ENCODE measurements around the gene CERS3. TPM values are rescaled to one million over a fixed set of nuclear protein-coding genes. Genes with fewer than 3 reads are reported as not detected.

CERS3 gene
- total RNA-seq, 4 donors from 2014 or later = 0.11 TPM; not detected in 3

DNA sequence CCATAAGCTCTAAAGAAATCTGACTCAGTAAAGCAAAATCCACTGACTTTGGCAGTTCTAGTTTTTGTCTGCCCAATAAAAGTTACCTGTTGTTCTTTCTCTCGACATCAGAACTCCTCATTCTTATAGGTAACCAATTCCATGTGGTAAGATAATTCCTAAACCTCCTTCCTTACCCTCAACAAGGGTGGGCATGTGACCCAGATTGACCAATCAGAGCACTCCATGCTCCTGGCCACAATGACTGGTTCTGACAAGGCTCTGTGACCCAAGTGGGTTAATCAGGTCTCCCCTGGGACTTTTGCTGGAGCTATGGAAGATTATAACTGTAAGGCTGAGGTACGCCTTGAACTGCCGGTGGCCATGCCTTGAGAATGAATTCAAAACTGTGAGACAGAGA is 41.5 kb upstream of the CERS3 start:
- TF ChIP-seq, protein P1, sequence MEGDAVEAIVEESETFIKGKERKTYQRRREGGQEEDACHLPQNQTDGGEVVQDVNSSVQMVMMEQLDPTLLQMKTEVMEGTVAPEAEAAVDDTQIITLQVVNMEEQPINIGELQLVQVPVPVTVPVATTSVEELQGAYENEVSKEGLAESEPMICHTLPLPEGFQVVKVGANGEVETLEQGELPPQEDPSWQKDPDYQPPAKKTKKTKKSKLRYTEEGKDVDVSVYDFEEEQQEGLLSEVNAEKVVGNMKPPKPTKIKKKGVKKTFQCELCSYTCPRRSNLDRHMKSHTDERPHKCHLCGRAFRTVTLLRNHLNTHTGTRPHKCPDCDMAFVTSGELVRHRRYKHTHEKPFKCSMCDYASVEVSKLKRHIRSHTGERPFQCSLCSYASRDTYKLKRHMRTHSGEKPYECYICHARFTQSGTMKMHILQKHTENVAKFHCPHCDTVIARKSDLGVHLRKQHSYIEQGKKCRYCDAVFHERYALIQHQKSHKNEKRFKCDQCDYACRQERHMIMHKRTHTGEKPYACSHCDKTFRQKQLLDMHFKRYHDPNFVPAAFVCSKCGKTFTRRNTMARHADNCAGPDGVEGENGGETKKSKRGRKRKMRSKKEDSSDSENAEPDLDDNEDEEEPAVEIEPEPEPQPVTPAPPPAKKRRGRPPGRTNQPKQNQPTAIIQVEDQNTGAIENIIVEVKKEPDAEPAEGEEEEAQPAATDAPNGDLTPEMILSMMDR (IDR thresholded peaks at IDR 0.05) = no peak
- TF ChIP-seq POLR2AphosphoS5 (IDR thresholded peaks at IDR 0.05) (no peak), EP300 (IDR thresholded peaks at IDR 0.05) (no peak), POLR2A (IDR thresholded peaks at IDR 0.05; ENCODE audit: low read depth) (no peak)
- intact Hi-C loops (cut with DNase I) = loop anchor here (10.0 kb wide), 1 partner anchor 635 kb away; no protein-coding TSS in a partner anchor
- Histone ChIP-seq H3K27ac (replicated peaks in 1 of 4) (no peak overlapping the region), H3K4me1 (peaks cover 0 to 4% (median 0%) of the 10 kb centered on the region in 4 donors), H3K4me3 (no peak overlapping the region), H3K36me3 (peaks cover 7 to 51% (median 29%) of the 10 kb centered on the region in 4 donors), H3K9me3 (no peaks in the 10 kb centered on the region), H3K27me3 (no peaks in the 10 kb centered on the region)
- DNase-seq (ENCODE audit: extremely low spot score) = no peak
- whole genome bisulfite sequencing = 88% methylated on average over 3 of the region's 3 CpGs

DNA sequence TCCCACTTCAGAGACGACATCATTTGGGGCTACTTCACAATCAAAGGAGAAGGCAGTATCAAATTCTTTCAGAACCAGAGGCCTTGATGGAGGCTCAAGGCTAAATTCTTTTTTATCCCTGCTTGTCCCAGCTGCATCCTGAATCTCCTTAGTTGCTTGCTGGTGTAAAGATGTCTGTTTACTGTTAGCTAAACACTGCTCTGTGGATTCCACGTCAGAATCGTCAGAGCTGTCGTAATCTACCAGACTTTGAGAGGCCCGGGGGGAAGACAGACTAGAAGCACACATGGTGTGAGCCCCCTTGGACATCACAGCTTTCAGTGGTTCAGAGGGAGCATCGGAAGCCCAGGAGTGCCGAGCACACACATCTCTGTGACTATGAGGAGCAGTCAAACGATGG is 40.6 kb upstream of the CERS3 start:
- WGBS = 72% methylated on average over 8 of the region's 8 CpGs
- peaks cover 7 to 48% (median 28%) of the 10 kb centered on the region in 4 donors for H3K36me3 ChIP-seq
- H3K27me3 ChIP-seq = no peaks in the 10 kb centered on the region
- intact Hi-C loops (cut with DNase I) = no loop called here
- H3K9me3 ChIP-seq = no peaks in the 10 kb centered on the region
- DNase-seq (ENCODE audit: extremely low spot score) = no peak
- TF ChIP-seq POLR2A (IDR thresholded peaks at IDR 0.05; ENCODE audit: low read depth) (no peak), POLR2AphosphoS5 (IDR thresholded peaks at IDR 0.05) (no peak), EP300 (IDR thresholded peaks at IDR 0.05) (no peak)
- TF ChIP-seq, protein P1 (IDR thresholded peaks at IDR 0.05) = no peak
- H3K4me3 ChIP-seq = no peak overlapping the region
- peaks cover 0 to 4% (median 0%) of the 10 kb centered on the region in 4 donors for H3K4me1 ChIP-seq
- H3K27ac ChIP-seq (replicated peaks in 1 of 4) = no peak overlapping the region

DNA sequence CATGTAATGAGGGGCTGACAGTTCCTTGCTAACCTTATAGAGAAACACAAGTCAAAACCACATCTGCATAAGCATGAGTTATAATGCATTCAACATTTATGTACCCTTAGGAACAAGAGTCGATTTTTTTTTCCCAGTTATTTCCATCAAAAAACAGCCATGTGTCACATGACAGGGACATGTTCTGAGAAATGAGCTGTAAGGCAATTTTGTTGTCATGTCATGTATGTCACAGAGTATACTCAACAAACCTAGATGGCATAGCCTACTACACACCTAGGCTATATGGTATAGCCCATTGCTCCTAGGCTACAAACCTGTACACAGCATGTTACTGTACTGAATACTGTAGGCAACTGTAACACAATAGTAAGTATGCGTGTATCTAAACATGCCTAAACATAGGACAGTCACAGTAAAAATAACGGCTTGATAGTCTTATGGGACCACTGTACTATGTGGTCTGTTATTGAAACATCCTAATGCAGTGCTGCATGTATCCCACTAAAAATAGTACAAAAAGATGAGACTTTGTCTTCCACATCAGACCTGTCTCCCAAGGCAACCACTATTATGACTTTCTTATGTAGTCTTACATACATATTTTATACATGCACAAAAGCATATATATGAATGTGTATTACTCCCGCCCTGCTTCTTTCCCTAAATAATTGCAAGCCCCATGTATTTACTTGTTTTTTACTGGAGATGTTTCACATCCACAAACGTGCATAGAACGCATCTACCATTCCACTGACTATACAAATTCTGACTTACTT is 38.3 kb upstream of the CERS3 start:
- DNase-seq (ENCODE audit: extremely low spot score) = no peak
- Histone ChIP-seq H3K36me3 (peaks cover 5 to 34% (median 16%) of the 10 kb centered on the region in 4 donors), H3K27me3 (no peaks in the 10 kb centered on the region), H3K27ac (replicated peaks in 1 of 4) (no peak overlapping the region), H3K4me1 (peaks cover 0 to under 1% (median 0%) of the 10 kb centered on the region in 4 donors), H3K4me3 (no peak overlapping the region), H3K9me3 (no peaks in the 10 kb centered on the region)
- TF ChIP-seq POLR2A (IDR thresholded peaks at IDR 0.05; ENCODE audit: low read depth) (no peak), EP300 (IDR thresholded peaks at IDR 0.05) (no peak), POLR2AphosphoS5 (IDR thresholded peaks at IDR 0.05) (no peak)
- TF ChIP-seq, protein P1 (IDR thresholded peaks at IDR 0.05) = no peak
- intact Hi-C loops (cut with DNase I) = no loop called here
- WGBS = 95% methylated on average over 6 of the region's 6 CpGs

DNA sequence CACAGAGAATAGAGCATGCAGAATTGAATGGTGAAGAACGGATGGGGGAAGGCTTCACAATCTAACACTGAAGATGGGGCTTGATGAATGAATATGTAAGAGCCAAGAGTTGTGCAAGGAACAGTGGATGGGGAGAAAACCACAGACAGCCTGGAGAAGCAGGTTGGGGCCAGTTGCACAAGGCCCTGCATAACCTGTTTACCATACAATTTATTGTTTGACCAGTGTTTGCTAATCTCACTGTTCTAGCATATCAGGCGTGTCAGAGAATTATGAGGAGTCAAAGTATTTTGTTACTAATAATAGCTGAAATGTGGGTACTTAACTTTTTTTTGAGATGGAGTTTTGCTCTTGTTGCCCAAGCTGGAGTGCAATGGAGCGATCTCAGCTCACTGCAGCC is 36.8 kb upstream of the CERS3 start:
- no peak overlapping the region for H3K4me3 ChIP-seq
- DNase-seq (ENCODE audit: extremely low spot score) = no peak
- H3K27me3 ChIP-seq = no peaks in the 10 kb centered on the region
- 86% methylated on average over 3 of the region's 3 CpGs for WGBS
- no peaks in the 10 kb centered on the region for H3K4me1 ChIP-seq
- TF ChIP-seq POLR2A (IDR thresholded peaks at IDR 0.05; ENCODE audit: low read depth) = no peak
- TF ChIP-seq EP300 (IDR thresholded peaks at IDR 0.05) = no peak
- TF ChIP-seq POLR2AphosphoS5 (IDR thresholded peaks at IDR 0.05) = no peak
- TF ChIP-seq, protein P1 (IDR thresholded peaks at IDR 0.05) = no peak
- no peak overlapping the region for H3K27ac ChIP-seq (replicated peaks in 1 of 4)
- intact Hi-C loops (cut with DNase I) = no loop called here
- H3K36me3 ChIP-seq = peaks cover 5 to 24% (median 13%) of the 10 kb centered on the region in 4 donors
- H3K9me3 ChIP-seq = no peaks in the 10 kb centered on the region

All from esophagus muscularis mucosa (tissue), 4 donors.